AG04450 (cell line): Measurements from ENCODE around the gene DUOXA1. TPM values are rescaled to one million over a fixed set of nuclear protein-coding genes. Genes with fewer than 3 reads are reported as not detected.
A peak's percentile ranks its signal among the peaks of the same experiment; 100 is the strongest.

Experiments used
- CTCF ChIA-PET: fragments of 300-600, 350-600 bp; formaldehyde crosslinking; extraction: SDS; loops from one replicate; lab custom pipeline; 2022; ENCODE audit warnings: antibody characterized with exemption, inconsistent platforms; lab: Charles Lee
- POLR2A ChIA-PET: fragments of 350-600 bp; formaldehyde crosslinking; extraction: SDS; loops from one replicate; lab custom pipeline; 2021; ENCODE audit warnings: antibody characterized with exemption, inconsistent platforms; lab: Yijun Ruan, JAX
- DNase-seq: peaks from one replicate; pipeline ENCODE4 v3.0.0-alpha.2; 2011; ENCODE audit warnings: low read depth, low spot score
- H3K27ac ChIP-seq: one replicate; pipeline ENCODE4 v1.5.1; 2012; ENCODE audit warnings: low read depth, low read length, control low read depth
- H3K27me3 ChIP-seq: one replicate; pipeline ENCODE4 v1.6.0; 2012; ENCODE audit warnings: low read length; ENCODE audit not compliant: control insufficient read depth, insufficient read depth
- H3K4me3 ChIP-seq: 2 replicates; pipeline ENCODE4 v1.5.1; 2011; ENCODE audit warnings: mild to moderate bottlenecking, low read depth, low read length, control low read depth
- H3K9me3 ChIP-seq: 2 replicates; pipeline ENCODE4 v1.5.1; 2012; ENCODE audit warnings: low read length; ENCODE audit not compliant: control insufficient read depth, insufficient read depth
- CTCF ChIP-seq: IDR thresholded peaks from 2 replicates; pipeline ENCODE4 v1.5.1; 2011; ENCODE audit warnings: low read depth, low read length, control low read depth, inconsistent platforms
- polyA plus RNA-seq: library from polyadenylated mRNA; depleted of rRNA; stranded (reverse); fragments of >200 nt; gene quantifications from 2 replicates; pipeline ENCODE4 v1.2.3, GENCODE V29; 2011

Gene DUOXA1
- polyA plus RNA-seq, 1 experiment = not detected

- no peaks in the 10 kb centered on the region; the same call in 1 of the 2 replicates for H3K9me3 ChIP-seq
- H3K27ac ChIP-seq = no peak overlapping the region
- TF ChIP-seq CTCF = no peak
- H3K27me3 ChIP-seq = no peaks in the 10 kb centered on the region
- POLR2A ChIA-PET = interaction anchor here (0.6 kb wide), 1 partner anchor 32 kb away, joined by 4 read pairs; no protein-coding TSS in a partner anchor
- no peak overlapping the region for H3K4me3 ChIP-seq
- CTCF ChIA-PET = interaction anchor here (0.6 to 2.4 kb wide), 6 partner anchors 10 to 242 kb away, joined by 3 to 9 read pairs (median 8); no protein-coding TSS in a partner anchor
- DNase-seq = peak; percentile 16
These were observed 27.2 kb upstream of the DUOXA1 start for GRCh38 chr15:45156744-45157455.

- POLR2A ChIA-PET = no interaction called here
- no peaks in the 10 kb centered on the region; the same call in 1 of the 2 replicates for H3K9me3 ChIP-seq
- H3K27ac ChIP-seq = no peak overlapping the region
- no peaks in the 10 kb centered on the region for H3K27me3 ChIP-seq
- no peak for DNase-seq
- CTCF ChIA-PET = interaction anchor here (1.2 to 2.2 kb wide), 2 partner anchors 12 to 50 kb away, joined by 3 to 9 read pairs; no protein-coding TSS in a partner anchor
- no peak overlapping the region for H3K4me3 ChIP-seq
- no peak for TF ChIP-seq CTCF
These were observed 26.1 kb upstream of the DUOXA1 start for GRCh38 chr15:45155739-45156138.

GRCh38 chr15:45151998-45152828 lies 22.5 kb upstream of the DUOXA1 start:
- Histone ChIP-seq H3K27me3 (no peaks in the 10 kb centered on the region), H3K27ac (no peak overlapping the region), H3K4me3 (no peak overlapping the region), H3K9me3 (no peaks in the 10 kb centered on the region; the same call in 1 of the 2 replicates)
- DNase-seq = no peak
- CTCF ChIA-PET = no interaction called here
- no peak for TF ChIP-seq CTCF
- POLR2A ChIA-PET = no interaction called here

DNA sequence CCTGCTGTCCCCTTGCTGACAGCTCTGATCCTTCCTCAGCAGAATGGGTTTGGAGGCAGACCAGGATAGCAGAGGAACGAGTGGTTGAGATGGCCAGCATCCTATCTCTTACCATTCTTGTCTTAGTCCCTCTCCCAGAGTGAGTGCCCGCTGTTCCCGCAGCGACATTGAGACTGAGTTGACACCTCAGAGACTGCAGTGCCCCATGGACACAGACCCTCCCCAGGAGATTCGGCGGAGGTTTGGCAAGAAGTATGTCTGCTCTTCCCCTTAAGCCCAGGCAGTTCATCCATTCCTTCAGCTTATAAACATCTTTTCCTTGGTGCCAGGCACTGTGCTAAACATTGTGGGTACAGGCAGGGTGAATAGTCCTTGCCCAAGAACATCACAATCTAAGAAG lies 21.3 kb upstream of the DUOXA1 start:
- Histone ChIP-seq H3K4me3 (no peak overlapping the region), H3K9me3 (no peaks in the 10 kb centered on the region; the same call in 1 of the 2 replicates), H3K27ac (no peak overlapping the region), H3K27me3 (no peaks in the 10 kb centered on the region)
- TF ChIP-seq CTCF = no peak
- ChIA-PET POLR2A (no interaction called here), CTCF (interaction anchor here (1.1 kb wide), 1 partner anchor 12 kb away, joined by 5 read pairs; no protein-coding TSS in a partner anchor)
- DNase-seq = no peak
